Adrenal gland (tissue), 5 donors: ENCODE measurements around the gene TES.

Experiments
- CTCF ChIP-seq, 6 experiments: fragments of 450-650 bp in 4 of 6; fragments of 200-600 bp in 2 of 6; sonication (generic) in 1 of 6; IDR thresholded peaks; 1 replicate in 5 of 6; 2 replicates in 1 of 6; pipeline versions ENCODE4 v1.5.1 to v1.8.0; 2016 to 2021; ENCODE audit warnings: antibody characterized with exemption in 6 of 6, mild to moderate bottlenecking in 2 of 6, moderate library complexity in 1 of 6
- POLR2A ChIP-seq, 2 donors: fragments of 450-650 bp; IDR thresholded peaks; one replicate each; pipeline ENCODE4 v1.6.1; 2017; ENCODE audit warnings: antibody characterized with exemption in 2 of 2, mild to moderate bottlenecking in 2 of 2, moderate library complexity in 1 of 2
- donor health status: DM: no; HTN: no; CAD: no.

DNA sequence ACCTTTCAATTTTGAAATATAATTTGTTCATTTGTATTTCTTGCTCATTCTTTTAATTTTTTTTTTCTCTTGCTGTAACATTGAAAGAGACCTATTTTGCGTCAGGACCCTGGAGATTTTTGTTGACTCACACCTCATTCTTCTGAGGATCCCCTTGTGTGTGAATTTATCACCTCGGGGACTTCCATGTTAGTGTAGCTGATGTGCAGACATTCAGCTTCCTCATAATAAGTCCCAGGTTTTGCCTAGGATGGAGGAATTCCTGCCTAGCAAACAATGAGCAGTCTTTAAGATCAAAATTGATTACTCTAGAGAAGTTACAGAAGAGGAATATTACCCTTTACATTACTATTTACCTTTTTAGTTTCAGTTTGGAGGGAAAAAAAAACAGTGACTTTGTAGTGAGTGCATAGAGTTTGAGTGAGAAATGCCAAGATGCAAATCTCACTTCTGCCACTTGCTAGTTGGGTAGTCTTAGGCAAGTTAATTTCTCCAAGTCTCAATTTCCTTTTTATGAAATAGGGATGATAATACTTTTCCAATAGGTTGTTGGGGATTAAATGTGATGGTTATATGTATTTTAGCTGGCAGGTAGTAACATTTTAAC lies 14.3 kb downstream of the TES start:
- TF ChIP-seq CTCF (IDR thresholded peaks at IDR 0.05) (no peak), POLR2A (IDR thresholded peaks at IDR 0.05) (no peak)
